ENCODE results near the gene GJC2.

- TF ChIP-seq, protein P1, sequence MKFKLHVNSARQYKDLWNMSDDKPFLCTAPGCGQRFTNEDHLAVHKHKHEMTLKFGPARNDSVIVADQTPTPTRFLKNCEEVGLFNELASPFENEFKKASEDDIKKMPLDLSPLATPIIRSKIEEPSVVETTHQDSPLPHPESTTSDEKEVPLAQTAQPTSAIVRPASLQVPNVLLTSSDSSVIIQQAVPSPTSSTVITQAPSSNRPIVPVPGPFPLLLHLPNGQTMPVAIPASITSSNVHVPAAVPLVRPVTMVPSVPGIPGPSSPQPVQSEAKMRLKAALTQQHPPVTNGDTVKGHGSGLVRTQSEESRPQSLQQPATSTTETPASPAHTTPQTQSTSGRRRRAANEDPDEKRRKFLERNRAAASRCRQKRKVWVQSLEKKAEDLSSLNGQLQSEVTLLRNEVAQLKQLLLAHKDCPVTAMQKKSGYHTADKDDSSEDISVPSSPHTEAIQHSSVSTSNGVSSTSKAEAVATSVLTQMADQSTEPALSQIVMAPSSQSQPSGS (CRISPR knock-in tag; IDR thresholded peaks at IDR 0.05; ENCODE audit: borderline replicate concordance, low read depth), result no peak
- TF ChIP-seq RELA (CRISPR knock-in tag; IDR thresholded peaks at IDR 0.05; ENCODE audit: borderline replicate concordance) (no peak), IRF2 (CRISPR knock-in tag; IDR thresholded peaks at IDR 0.05; ENCODE audit: borderline replicate concordance, low read depth) (no peak), MYBL2 (CRISPR knock-in tag; IDR thresholded peaks at IDR 0.05) (no peak), USF2 (CRISPR knock-in tag; IDR thresholded peaks at IDR 0.05) (no peak), FOXJ3 (CRISPR knock-in tag; IDR thresholded peaks at IDR 0.05; ENCODE audit: borderline replicate concordance) (no peak), CTCF (IDR thresholded peaks at IDR 0.05) (no peak)
- TF ChIP-seq, protein P2, sequence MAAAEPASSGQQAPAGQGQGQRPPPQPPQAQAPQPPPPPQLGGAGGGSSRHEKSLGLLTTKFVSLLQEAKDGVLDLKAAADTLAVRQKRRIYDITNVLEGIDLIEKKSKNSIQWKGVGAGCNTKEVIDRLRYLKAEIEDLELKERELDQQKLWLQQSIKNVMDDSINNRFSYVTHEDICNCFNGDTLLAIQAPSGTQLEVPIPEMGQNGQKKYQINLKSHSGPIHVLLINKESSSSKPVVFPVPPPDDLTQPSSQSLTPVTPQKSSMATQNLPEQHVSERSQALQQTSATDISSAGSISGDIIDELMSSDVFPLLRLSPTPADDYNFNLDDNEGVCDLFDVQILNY (CRISPR knock-in tag; IDR thresholded peaks at IDR 0.05), result no peak
- TF ChIP-seq, protein P3, sequence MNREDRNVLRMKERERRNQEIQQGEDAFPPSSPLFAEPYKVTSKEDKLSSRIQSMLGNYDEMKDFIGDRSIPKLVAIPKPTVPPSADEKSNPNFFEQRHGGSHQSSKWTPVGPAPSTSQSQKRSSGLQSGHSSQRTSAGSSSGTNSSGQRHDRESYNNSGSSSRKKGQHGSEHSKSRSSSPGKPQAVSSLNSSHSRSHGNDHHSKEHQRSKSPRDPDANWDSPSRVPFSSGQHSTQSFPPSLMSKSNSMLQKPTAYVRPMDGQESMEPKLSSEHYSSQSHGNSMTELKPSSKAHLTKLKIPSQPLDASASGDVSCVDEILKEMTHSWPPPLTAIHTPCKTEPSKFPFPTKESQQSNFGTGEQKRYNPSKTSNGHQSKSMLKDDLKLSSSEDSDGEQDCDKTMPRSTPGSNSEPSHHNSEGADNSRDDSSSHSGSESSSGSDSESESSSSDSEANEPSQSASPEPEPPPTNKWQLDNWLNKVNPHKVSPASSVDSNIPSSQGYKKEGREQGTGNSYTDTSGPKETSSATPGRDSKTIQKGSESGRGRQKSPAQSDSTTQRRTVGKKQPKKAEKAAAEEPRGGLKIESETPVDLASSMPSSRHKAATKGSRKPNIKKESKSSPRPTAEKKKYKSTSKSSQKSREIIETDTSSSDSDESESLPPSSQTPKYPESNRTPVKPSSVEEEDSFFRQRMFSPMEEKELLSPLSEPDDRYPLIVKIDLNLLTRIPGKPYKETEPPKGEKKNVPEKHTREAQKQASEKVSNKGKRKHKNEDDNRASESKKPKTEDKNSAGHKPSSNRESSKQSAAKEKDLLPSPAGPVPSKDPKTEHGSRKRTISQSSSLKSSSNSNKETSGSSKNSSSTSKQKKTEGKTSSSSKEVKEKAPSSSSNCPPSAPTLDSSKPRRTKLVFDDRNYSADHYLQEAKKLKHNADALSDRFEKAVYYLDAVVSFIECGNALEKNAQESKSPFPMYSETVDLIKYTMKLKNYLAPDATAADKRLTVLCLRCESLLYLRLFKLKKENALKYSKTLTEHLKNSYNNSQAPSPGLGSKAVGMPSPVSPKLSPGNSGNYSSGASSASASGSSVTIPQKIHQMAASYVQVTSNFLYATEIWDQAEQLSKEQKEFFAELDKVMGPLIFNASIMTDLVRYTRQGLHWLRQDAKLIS (CRISPR knock-in tag; IDR thresholded peaks at IDR 0.05; ENCODE audit: borderline replicate concordance), result no peak
These were observed 45.0 kb upstream of the GJC2 start for GRCh38 chr1:228104526-228105269.
